HG03064 (cell line): ENCODE data around the gene FAAP100.

Experiments
- ATAC-seq: cut with Tn5 transposase; IDR thresholded peaks from one replicate; pipeline ENCODE4 v1.9.1; 2021; ENCODE audit warnings: low read depth; ENCODE audit not compliant: unreplicated experiment

Gene FAAP100

DNA sequence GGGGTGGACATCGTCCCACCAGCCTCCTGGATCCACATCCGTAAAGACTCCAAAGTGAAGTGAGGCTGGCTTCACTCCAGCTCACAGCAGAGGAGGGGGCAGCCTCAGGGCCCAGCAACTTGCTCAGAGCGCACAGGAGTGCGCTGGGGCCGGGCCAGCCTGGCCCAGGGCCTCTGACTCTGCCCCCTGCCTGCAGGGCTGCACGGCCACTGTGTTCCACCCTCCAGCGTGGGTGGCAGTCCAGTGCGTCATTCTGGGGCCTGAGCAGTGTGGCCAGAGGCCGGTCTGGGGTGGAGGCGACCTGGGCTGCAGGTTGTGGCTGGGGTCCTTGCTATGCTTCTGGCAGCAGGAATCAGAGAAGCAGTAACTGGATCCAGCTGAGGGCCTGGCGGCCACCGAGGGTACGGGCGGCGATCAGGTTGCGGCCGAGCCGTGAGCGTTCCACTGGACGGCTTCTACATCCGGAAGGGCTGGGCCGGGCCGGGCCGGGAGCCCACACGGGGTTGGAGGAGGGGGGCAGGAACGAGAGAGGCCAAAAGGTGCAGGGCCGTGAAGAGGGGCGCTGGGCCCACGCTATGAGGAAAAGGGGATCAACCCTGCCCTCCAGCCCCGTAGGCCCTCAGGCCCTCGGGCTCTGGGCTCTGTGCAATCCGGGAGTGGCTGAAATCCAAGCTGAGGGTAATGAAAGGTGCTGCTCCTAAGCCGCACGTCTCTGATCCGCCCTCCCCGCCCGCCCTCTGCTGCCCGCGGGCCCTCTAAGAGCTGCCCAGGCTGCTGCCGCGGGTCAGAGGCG, 24.4 kb downstream of the FAAP100 start, which contains the start of gene FSCN2:
Gene FSCN2 (plus strand): TSS at position 787 of the 793 bp plus-strand sequence. CDS start 155 bp downstream, outside the sequence.
- ATAC-seq: no peak

DNA sequence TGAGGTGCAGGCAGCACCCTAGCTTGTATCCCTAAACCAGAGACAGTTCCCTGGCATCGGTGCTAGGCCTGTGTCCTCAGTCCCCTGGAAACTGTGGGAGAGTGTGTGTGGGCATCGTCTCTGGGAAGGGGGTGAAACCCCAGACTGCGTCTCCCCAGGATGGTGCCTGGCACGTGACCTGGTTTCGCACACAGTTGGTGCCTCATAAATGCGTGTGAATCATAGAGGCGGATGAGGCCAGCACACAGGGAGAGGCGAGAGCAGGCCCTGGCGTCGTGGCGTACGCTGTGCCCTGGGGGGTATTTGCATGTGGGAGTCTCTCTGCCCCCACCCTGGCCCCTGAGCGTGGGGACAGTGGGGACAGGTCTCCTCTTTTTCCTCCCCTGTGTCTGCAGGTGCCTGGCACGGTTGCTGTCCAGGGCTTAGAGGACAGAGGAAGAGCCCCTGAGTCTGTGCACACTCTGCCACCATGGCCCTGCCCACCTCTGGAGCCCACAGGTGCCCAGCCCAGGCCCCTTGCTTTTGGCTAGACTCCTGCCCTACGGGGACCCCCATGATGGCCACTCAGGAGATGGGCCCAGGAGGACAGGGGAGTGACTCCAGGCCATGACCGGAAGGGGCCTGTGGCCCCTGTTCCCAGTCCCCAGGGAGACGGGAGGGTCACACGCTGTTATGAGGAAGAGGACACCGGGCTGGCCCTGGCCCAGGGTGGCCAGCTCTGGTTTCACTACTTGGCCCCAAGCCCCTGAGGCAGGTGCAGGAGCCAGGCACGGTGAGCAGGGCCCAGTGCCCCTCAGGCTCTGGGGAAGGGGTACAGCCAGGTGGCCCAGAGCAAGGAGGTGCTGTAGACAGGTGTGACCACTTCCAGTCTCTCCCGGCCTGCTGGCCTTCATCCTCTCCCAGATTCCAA, 25.2 kb downstream of the FAAP100 start:
- ATAC-seq: no peak

DNA sequence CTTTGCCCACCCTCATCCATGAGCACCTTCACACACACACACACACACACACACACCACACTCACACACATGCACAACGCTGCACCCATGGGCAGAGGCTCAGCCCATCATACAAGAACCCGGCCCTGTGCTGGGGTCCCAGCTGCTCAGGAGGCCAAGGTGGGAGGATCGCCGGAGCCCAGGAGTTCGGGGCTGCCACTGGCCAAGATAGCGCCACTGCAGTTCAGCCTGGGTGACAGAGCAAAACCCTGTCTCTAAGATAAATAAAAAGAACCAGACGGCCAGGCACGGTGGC, 27.3 kb downstream of the FAAP100 start:
- no peak for ATAC-seq

DNA sequence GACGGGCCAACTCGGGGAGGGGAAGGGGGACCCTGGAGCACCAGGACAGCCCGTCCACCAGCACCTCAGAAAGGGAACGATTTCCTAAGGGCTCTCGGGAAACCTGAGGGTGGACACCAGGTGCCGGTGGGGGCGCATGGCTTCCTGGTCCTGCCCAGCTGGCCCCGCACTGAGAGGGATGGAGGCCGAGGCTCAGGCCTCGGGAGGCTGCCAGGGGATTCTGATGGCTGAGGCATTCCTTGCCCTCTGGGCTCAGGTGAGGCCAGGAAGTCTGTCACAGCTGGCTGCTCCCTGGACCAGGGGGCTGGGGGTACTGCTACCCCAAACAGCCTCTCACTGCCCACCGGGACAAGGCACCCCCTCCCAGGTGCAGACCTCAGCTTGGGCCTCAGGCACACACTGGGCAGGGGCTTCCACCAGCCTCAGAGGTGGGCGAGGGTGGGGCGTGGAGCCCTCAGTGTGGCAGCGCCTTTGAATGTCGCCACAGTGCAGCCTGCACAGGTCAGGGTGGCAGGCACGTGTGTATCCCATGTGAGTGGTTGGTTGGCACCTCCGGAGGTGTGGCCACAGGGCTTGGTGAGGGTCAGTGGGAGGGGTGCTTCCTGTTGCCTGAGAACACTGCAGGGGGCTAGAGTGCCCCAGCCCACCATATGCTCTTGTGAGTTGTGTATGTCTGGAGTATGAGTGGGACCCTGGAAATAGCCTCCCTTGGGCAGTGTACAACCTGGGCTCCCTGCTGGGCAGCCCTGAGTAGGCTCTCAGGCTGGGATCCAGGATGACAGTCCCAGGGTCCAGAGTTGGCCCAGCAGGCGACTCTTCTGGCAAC, 27.9 kb downstream of the FAAP100 start:
- ATAC-seq: no peak

DNA sequence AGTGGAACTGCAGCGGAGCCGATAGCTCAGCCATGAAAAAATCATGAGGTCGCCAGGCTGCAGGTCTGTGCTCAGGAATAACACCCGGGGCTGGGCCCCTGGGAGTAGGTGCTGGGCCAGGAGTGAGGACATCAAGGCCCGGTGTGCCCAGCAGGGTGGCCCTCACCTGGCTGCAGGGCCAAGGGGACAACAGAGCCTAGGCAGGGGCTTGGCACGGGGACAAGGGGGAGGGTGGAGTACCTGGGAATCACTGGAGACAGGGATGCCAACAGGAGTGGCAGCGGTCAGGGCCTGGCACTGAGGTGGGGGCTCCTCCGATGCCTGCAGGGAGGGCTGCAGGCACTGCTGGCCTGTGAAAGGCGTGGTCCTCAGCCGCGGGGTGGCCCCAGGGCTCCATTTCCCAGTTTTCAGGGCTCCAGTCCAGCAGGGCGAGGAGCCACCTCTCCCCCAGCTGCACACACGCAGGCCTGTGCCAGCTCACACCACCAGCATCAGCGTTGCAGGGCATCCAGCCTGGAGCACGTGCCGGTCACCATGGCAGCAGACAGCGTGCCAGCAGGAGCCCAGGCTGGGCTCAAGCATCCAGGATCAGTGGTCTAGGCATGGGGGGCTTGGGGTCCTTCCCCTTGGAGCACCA, 28.6 kb downstream of the FAAP100 start:
- ATAC-seq: no peak

DNA sequence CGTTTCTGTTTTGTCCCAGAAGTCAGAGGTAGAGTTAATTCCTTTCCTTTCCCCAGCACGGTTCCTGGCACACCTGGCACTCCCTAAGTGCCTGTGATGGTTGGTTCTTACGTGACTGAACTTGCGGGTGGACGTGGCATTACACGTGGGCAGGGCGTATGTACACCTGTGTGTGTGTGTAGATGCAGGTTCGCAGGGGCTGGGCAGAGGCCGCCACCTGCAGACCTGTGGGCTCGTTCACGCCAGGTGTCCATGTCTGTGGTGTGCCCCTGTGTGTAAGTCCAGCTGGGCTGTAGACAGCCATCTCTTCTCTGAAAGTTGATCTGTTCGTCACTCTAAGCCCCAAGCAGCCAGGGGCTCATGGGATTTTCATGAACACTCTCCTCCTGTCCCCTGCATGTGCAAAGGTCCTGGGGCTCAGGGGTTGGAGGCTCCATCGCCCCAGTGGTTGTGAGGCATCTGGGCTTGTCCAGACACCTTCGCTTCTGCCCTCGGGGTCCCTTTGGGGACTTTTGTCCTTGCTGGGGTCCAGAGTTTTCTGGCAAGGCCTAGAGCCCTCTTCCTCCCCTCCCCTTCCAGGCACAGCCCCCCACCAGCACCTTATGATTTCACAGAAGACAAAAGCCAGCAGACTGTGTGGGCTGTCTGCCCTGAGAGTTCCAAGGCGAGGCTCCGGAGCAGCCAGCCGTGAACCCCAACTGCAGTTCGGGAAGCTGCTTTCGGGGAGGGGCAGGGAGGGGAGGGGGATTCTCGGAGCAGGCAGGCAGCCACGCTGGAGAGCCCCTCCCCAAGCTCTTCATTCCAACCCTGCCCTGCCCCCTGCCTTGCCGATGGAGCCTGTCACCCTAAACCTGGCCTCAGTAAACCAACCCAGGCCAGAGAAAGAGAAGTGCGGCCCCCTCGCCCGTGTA, 29.4 kb downstream of the FAAP100 start:
- ATAC-seq: no peak

DNA sequence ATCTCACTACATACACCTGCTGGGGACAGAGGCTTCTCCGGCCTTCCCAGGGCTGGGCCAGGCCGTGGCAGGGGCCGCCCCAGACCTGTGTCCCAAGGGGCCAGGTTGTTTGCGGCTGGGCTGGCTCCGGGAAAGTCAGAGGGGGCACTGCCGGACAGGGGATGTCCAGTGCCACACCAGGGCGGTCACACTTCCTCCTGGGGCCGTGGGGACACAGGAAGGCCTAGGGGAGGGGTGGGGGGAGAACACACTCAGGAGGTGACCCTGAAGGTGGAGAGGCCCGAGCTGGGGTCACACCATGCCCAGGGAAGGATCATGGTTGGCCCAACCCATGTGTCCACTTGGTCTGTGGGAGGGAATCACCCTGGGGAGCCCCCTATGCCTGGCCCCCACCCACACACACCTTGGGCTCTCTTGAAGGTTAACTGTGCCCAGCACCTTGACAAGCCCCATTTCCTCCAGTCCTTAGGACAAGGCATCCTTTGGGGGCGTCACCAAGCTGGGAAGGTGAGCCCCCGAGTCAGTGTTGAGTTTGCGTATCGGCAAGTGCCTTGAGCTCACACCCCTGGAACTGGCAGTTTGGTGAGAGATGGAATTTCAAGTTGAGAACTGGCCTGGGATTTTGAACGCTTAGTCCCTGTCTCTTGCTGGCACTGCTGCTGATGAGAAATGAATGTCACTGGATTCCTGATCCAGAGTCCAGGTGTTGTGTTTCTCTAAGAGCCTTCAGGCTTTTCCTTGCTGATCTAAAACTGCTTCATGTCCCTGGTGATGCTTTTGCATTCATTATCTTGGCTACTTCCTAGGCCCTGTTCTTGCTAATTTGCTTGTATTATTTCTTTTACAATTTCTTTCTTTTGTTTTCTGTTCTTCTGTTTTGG, 31.9 kb downstream of the FAAP100 start:
- ATAC-seq: no peak

DNA sequence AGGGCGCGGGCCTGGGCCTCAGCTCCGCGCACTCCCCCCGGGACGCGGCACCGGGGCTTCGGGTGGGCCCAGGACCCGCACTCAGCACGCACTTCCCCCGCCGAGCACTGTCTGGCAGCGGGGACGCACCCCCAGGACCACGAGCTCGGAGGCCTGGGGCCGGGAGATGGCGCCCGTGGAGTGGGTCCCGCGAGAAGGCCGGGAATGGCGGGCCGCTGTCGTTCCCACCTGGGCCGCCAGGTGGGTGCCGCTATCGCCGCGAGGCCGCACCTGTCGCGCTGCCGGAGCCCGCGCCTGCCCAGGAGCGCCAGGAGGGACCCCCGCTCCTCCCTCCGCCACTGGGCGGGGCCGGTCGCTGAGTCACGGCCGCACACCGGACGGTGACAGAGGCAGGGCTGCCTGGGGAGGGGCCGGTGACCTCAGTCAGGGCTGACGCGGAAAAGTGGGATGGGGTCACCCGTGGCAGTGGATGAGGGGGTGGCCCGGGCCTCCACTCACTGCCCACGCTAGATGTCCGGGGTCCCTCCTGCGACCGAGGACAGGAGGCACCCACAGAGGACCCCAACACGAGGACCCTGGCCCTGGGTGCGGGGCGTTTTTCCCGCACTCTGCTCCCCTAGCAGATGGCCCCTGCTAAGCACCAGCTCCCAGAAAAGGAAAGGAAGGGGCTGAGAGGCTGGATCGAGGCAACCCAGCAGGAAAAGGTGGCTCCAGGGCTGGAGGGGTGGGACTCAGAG, 32.7 kb downstream of the FAAP100 start:
- ATAC-seq: no peak

DNA sequence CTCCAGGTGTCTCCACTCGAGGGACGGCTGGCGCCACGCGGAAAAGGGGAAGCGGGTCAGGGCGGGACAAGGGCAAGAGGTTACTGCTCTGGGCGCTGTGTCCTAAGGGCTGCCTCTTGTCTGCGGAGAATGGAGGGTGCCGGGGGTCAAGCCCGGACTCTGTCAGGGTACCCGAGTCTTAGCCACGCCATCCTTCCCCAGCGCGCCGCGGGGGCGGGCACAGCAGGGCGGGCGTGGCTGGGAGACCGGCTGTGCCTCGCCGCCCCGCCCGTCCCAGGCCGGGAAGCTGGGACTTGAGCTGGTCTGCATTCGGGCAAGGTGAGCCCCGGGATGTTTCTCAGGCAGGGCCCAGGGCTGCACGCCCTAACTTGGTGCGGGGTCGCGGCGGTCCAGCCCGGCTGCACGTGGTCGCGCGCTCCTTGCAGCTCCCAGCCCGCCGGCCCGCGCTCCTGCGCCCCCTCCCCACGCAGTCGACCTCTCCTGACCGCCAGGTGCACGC, 33.3 kb downstream of the FAAP100 start:
- ATAC-seq: no peak

DNA sequence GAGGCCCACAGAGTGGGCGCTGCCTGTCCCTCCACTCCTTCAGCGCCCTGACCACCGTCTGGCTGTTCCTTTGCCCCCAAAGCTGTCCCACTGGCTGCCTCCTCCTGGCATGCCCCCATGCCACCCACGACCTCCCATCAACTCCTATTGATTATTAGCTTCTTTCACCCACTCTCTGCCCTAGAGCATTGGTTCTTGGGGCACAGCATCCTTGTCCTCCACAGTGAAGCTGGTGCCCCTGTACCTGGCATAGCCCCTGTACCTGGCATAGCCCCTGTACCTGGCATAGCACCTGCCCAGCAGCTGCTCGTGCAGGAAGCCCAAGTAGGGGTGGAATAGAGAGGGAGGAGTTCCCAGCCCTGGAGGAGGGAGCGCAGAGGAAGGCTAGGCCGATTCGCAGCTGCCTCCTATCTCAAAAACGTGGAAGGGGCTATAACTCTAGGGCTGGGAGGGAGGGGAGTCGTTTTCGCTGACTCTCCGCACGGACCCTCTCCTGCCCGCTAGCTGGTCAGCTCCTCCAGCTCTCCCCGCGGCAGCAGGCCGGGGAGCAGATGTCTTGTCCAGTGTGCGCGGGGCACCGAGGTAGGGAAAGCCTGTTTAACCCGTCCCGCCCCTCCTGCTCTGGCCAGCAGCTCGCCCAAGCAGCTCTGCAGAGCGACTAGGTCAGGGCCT, 33.9 kb downstream of the FAAP100 start:
- no peak for ATAC-seq

DNA sequence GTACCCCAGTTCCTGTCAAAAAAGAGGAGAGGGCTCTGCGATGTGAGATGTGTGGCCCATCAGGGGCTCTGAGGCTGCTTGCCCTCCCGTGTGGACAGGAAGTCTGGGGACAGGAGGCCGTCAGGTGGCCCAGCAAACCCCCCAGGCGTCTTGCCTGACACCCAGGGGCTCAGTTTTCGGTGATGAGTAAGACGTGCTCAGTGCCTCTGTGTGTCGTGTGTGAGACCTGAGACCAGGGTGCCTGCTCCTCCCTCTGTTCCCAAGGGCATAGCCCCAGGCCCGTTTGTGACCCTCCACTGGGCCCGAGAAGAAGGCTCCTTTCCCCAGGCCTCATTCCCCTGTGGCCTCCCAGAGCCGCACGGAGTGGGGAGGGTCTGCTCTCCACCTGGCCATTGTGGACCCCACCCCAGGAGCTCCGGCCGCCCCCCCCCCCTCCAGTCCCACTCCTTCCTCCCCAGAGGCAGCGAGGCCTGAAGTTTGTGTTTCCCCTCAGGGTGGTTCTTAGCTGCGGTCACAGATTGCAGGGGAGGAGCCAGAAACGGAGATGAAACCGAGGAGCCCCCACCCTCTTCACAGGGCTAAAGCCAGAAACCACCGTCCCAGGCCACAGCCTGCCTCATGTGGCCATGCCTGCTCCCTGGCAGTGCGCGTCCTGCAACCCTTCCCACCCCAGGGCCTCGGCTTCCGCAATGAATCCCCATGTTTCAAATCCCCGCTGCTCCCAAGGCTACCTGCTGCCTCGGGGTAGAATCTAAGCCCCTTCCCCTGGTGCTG, 34.6 kb downstream of the FAAP100 start:
- ATAC-seq: no peak

DNA sequence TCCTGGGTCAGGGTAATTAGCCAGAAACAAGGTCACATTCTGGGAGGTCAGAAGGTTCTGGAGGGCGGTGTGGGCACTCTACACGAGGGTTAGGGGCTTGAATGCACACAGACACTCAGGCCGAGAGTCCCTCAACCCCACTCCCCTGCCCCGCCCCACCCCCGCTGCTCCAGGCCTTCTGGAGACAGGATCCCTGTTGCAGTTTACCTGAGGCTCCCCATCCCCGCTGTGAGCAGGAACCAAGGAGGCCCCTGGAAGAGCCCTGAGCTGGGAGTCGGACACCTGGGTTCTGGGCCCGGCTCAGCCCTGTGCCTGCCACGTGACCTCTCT, 35.2 kb downstream of the FAAP100 start:
- ATAC-seq: no peak

DNA sequence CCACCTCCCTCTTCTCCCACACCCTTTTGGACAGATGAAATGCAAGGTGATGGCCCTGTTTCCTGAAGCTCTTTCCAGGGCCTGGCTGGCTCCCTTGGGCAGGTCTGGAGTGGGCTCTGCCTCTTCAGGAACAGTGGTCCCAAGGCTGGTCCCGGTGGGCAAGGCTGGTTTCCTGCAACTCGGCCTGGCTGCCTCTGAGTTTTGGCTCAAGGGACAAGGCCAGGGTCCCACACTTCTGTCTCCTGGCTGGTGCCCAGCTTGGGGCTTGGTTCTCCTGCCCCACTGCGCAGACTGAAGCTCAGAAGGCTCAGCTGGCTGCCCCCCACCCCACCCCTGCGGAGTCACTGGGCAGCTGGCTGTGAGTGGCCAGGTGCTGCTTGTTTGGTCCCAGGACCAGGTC, 35.7 kb downstream of the FAAP100 start:
- no peak for ATAC-seq

DNA sequence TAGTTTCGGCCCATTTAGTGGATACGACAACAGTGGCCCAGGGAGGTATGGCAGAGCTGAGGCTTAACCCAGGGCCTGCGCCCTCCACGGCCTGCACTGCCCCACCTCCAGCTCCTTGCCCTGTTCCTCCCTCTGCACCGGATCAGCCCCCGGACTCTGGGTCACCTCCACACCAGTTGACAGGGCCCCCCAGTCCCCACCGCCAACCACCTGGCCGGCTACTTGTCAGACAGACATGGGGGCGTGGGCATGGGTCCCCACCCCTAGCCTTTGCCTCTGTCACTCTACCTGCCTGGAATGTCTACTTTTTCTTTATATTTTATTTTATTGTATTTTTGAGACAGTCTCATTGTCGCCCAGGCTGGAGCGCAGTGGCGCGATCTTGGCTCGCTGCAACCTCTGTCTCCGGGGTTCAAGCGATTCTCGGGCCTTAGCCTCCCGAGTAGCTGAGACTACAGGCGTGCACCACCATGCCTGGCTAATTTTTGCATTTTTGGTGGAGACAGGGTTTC, 36.6 kb downstream of the FAAP100 start:
- no peak for ATAC-seq

DNA sequence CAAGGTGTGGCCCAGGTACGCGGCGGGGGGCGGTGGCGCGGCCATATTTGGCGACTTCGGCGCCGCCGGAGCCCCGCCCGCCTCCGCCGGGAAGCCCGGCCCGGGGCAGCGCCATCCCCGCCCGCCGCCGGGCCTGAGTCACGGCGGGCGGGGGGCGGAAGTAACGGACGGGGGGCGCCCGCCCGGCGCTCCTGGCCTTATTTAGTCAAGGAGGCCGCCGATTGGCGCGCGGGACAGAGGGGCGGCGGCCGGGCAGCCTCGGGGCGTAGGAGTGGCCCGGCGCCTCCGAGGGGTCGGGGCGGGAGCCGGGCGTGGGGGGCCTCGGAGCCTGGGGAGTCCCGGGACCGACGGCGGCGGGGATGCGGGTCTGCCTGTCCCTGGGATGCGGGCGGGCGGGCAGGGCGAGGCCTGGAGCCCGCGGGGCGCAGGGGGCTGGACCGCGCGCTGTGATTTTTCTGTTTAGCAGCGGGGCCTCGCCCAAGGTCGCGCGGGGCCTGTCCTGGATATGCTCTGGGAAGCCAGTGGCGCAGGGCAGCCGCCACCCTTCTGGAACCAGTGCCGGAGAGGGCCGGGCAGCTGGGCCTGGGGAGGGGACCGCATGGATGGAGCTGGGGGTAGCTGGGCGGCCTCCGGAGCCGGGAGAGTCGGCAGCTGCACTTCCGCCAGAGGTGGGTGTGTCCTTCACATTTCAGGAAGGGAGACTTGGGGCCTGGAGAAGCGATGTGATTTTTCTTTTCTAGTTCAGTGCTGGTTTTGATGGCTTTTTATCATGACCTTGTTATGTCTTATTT, 37.2 kb downstream of the FAAP100 start:
- no peak for ATAC-seq

DNA sequence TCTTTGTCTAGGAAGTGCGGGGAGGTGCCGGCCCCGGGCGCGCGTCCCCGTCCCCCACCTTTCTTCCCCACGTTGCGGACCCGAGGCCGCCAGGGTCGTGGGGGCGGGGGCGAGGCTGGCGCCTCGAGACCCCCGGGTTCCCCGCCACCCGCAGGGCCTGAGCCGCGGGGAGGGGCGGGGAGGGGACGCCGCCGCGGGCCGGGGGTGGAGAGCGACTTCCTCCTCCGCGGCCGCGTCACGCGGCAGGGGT, 37.7 kb downstream of the FAAP100 start:
- ATAC-seq: no peak
